OCI-LY3 (cell line): Measurements from ENCODE around the gene CNTN2.

Experiments
- H2AFZ ChIP-seq: fragments of 200-600, 300-600 bp; shearing (Covaris generic); 2 replicates; pipeline ENCODE4 v1.6.0; 2014; ENCODE audit warnings: antibody characterized with exemption, low read depth, low read length
- H3K27ac ChIP-seq: fragments of 200-600, 300-600 bp; sonication (generic); 2 replicates; pipeline ENCODE4 v1.5.1; 2014; ENCODE audit warnings: mild to moderate bottlenecking, low read length, moderate library complexity, mixed read lengths
- H3K27me3 ChIP-seq: fragments of 200-600, 300-600 bp; sonication (generic); 2 replicates; pipeline ENCODE4 v1.6.1; 2014; ENCODE audit warnings: low read depth, low read length, mixed read lengths
- H3K36me3 ChIP-seq: fragments of 200-600, 300-600 bp; sonication (generic); replicated peaks from 2 replicates; pipeline ENCODE3; 2014; ENCODE audit warnings: low read depth, low read length, mixed read lengths
- H3K4me1 ChIP-seq: fragments of 300-600, 200-600 bp; sonication (generic); 2 replicates; pipeline ENCODE4 v1.6.1; 2014; ENCODE audit warnings: low read length, mixed read lengths
- H3K4me2 ChIP-seq: fragments of 200-600, 300-600 bp; sonication (generic); 2 replicates; pipeline ENCODE4 v1.6.1; 2014; ENCODE audit warnings: low read length, mixed read lengths
- H3K4me3 ChIP-seq: fragments of 300-600, 200-600 bp; sonication (generic); 2 replicates; pipeline ENCODE4 v1.5.1; 2014; ENCODE audit warnings: antibody characterized with exemption, mild to moderate bottlenecking, low read length, moderate library complexity
- H3K79me2 ChIP-seq: fragments of 300-600, 200-600 bp; shearing (Covaris generic); 2 replicates; pipeline ENCODE4 v1.6.1; 2014; ENCODE audit warnings: mild to moderate bottlenecking, low read length, mixed read lengths
- H3K9ac ChIP-seq: fragments of 300-600, 200-600 bp; shearing (Covaris generic); 2 replicates; pipeline ENCODE4 v1.6.0; 2014; ENCODE audit warnings: mild to moderate bottlenecking, low read length, moderate library complexity
- H3K9me3 ChIP-seq: fragments of 200-600, 300-600 bp; shearing (Covaris generic); 2 replicates; pipeline ENCODE4 v1.6.1; 2014; ENCODE audit warnings: low read length, mixed read lengths; ENCODE audit not compliant: insufficient read depth
- H4K20me1 ChIP-seq: fragments of 200-600, 300-600 bp; sonication (generic); 2 replicates; pipeline ENCODE4 v1.6.1; 2016; ENCODE audit warnings: low read length, mixed read lengths; ENCODE audit not compliant: insufficient read depth
- CTCF ChIP-seq: fragments of 200-600, 300-600 bp; sonication (generic); IDR thresholded peaks from 2 replicates; pipeline ENCODE4 v1.5.1; 2014; ENCODE audit warnings: antibody characterized with exemption, low read length, low read depth
- EZH2phosphoT487 ChIP-seq: fragments of 200-600 bp; shearing (Covaris generic); IDR thresholded peaks from 2 replicates; pipeline ENCODE4 v1.6.1; 2018; ENCODE audit warnings: antibody characterized with exemption, mixed run types, low read depth

Gene CNTN2

GRCh38 chr1:205042911-205043806, at the start of gene CNTN2:
TSS of gene CNTN2 (plus strand) at chr1:205043212. CDS start at chr1:205053186, 9,974 bp downstream.
- no peaks in the 10 kb centered on the region for H3K9me3 ChIP-seq
- no peaks in the 10 kb centered on the region for H3K79me2 ChIP-seq
- H3K4me1 ChIP-seq: no peaks in the 10 kb centered on the region
- TF ChIP-seq EZH2phosphoT487: no peak
- TF ChIP-seq CTCF: no peak
- H3K9ac ChIP-seq: no peak within 1 kb of the TSS
- H2AFZ ChIP-seq: no peak within 1 kb of the TSS
- no peaks in the 10 kb centered on the region for H3K36me3 ChIP-seq
- no peak within 1 kb of the TSS for H3K4me3 ChIP-seq
- peaks cover 81% of the 10 kb centered on the region for H3K27me3 ChIP-seq
- H3K27ac ChIP-seq: no peak within 1 kb of the TSS
- H4K20me1 ChIP-seq: no peaks in the 10 kb centered on the region
- no peak within 1 kb of the TSS for H3K4me2 ChIP-seq

GRCh38 chr1:204994086-204994862, 48.7 kb upstream of the CNTN2 start:
- TF ChIP-seq EZH2phosphoT487 (no peak), CTCF (no peak)
- H2AFZ ChIP-seq: no peak overlapping the region

GRCh38 chr1:204996981-204997380, 46.0 kb upstream of the CNTN2 start:
- Histone ChIP-seq H3K9ac (no peak overlapping the region), H3K79me2 (no peaks in the 10 kb centered on the region), H3K9me3 (no peaks in the 10 kb centered on the region), H3K27ac (no peak overlapping the region), H2AFZ (no peak overlapping the region), H3K36me3 (no peaks in the 10 kb centered on the region), H3K27me3 (peaks cover 19% of the 10 kb centered on the region), H4K20me1 (no peaks in the 10 kb centered on the region), H3K4me3 (no peak overlapping the region), H3K4me1 (peaks cover 9% of the 10 kb centered on the region), H3K4me2 (no peak overlapping the region)
- TF ChIP-seq EZH2phosphoT487: no peak
- no peak for TF ChIP-seq CTCF

More at GRCh38 chr1:204994086-204994862, 48.7 kb upstream of the CNTN2 start:
- Histone ChIP-seq H3K36me3 (no peaks in the 10 kb centered on the region), H3K9ac (no peak overlapping the region), H3K27me3 (peaks cover 11% of the 10 kb centered on the region; the same call in 1 of the 2 replicates), H3K4me3 (no peak overlapping the region), H4K20me1 (no peaks in the 10 kb centered on the region), H3K27ac (no peak overlapping the region), H3K4me1 (peaks cover 21% of the 10 kb centered on the region), H3K4me2 (no peak overlapping the region), H3K9me3 (no peaks in the 10 kb centered on the region), H3K79me2 (no peaks in the 10 kb centered on the region)
